HG02852 (cell line): ENCODE results near the gene CSTF1.
A peak's percentile ranks its signal among the peaks of the same experiment; 100 is the strongest.

Source experiments
- ATAC-seq: cut with Tn5 transposase; IDR thresholded peaks from one replicate; pipeline ENCODE4 v1.9.1; 2021; ENCODE audit warnings: mild to moderate bottlenecking, moderate library complexity; ENCODE audit not compliant: unreplicated experiment

Gene CSTF1

DNA sequence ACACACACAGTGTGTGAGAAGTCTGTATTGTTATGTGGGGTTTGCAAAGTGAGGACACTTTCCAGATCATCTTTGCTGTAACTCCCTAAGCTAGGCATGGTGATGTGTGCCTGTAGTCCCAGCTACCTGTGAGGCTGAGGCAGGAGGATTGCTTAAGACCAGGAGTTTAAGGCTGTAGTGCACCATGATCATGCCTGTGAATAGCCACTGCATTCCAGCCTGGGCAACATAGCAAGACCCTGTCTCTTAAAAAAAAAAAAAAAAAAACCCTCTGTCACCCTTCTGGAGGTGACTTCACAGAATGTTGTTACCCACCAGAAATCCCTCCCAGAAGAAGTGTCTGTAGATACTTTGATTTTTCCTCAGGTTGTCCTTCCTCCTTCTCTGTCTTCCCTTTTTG lies 34.5 kb downstream of the CSTF1 start:
- no peak for ATAC-seq

DNA sequence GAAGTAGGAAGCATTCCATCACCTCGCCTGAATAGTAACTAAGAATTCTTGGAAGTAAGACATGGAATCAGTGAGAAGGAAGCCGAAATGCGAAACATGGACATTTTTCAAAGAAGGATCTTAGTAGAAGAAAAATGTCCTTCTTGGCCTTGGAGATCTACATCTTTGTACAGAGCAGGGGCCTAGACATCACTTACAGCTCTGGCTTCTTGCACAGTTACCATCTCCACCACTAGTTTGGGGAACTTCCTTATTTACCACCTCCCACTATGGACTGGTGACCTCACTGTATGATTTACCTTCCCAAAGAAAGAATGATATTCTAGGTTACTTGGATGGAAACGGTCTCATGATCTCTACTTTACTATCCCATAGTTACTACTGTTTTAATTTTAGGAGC lies 35.4 kb downstream of the CSTF1 start:
- no peak for ATAC-seq

- no peak for ATAC-seq
Measured at GRCh38 chr20:56428410-56428809, 36.0 kb downstream of the CSTF1 start.

DNA sequence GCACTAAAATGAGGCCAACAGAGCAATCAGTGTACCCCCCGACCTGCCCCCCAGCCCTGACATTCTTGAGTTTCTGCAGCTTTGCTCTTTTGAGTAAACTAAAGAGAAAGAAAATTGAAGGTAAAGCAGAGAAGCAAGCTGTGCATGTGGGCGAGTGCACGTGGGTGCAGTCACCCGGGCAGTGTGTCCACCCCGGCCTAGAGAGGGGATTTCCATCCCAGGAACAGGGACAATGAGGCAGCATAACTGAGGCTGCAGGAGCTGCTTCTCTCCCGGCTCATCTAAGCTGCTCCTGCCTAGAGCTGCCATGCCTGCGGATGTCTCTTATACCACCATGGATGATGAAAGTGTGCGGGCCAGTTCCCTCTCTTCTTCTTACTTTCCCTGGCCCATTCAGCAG lies 36.4 kb downstream of the CSTF1 start:
- ATAC-seq = no peak

DNA sequence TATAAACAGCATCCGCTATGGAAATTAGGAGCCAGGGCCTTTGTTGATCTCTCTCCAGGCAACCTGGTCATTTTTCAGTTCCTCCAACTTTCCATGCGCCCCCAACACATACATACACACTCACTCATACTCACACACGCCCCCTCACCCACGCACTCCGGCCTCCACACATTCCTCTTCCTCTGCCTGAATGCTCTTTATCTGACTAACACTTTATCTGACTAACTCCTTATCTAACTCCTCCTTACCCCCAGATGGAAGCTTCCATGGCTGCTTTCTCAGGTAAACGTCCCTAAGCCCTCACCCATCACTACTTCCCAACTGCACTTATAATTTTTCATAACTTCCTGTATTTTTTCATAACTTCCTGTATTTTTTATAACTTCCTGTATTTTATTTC lies 37.1 kb downstream of the CSTF1 start:
- ATAC-seq = no peak

DNA sequence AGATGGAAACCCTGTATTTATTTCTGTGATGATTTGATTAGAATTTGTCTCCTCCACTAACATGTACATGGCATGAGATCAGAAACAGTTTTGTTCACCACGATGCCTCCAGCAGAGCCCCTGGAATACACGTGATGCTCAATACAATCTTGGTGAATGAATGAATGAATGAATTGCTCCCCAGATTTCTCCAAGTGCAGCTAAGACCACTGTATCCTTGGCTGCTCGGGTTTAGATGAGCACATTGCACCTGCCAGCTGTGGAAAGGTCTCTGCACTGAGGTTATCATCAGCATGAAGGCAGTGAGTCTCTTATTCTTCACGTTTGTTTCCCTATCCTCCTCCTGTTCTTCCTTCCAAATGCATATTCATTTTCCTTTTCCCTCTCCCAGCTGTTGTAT lies 37.5 kb downstream of the CSTF1 start:
- ATAC-seq = no peak

- ATAC-seq = no peak
Measured at GRCh38 chr20:56430461-56430860, 38.0 kb downstream of the CSTF1 start.

- ATAC-seq = no peak
Measured at GRCh38 chr20:56430957-56431356, 38.5 kb downstream of the CSTF1 start.

GRCh38 chr20:56431471-56431870 lies 39.0 kb downstream of the CSTF1 start:
- ATAC-seq = no peak

DNA sequence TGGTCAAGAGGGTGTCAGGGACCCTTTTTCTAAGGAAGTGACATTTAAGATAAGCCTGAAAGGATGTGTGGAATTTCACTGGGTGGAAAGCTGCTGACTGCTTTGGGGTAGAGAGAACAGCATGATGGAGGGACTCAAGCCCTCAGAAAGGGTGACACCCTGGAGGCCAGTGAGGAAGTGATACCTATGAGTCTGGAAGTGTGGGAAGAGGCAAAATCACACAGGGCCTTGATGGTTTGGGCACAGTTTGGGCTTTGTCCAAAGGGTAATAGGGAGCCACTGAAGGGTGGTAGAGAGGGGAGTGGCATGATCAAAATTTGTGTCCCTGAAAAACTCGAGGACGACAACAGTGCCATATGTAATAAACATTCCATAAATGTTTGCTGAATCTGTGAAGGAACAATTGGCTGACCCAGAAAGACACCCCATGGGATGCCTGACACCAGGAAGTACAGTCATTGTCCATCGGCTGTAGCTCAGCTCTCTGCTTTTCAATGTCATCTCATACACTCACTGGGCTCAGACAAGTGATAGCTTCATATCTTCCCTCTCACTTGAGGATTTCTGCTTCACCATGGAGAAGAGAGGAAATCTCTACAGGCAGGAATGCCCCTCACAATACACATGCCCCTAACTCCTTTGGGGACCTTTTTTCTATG lies 40.9 kb downstream of the CSTF1 start:
- ATAC-seq = no peak

GRCh38 chr20:56433880-56434255 lies 41.4 kb downstream of the CSTF1 start:
- no peak for ATAC-seq

GRCh38 chr20:56437196-56437960 lies 44.9 kb downstream of the CSTF1 start:
- no peak for ATAC-seq

DNA sequence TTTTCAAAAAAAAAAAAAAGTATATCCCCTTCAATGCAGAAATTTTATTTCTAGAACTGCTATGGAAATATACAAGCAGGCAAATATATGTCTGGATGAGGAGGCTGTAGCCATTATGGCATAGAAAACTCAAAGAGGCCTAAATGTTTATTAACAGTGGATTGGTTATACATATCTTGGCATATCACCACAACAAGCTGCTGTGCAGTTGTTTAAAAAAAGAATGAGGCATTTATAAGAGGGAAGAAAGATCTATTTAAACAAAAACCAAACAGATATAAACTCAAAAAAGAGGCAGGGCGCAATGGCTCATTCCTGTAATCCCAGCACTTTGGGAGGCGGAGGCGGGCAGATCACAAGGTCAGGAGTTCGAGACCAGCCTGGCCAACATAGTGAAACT lies 45.8 kb downstream of the CSTF1 start:
- ATAC-seq = no peak

DNA sequence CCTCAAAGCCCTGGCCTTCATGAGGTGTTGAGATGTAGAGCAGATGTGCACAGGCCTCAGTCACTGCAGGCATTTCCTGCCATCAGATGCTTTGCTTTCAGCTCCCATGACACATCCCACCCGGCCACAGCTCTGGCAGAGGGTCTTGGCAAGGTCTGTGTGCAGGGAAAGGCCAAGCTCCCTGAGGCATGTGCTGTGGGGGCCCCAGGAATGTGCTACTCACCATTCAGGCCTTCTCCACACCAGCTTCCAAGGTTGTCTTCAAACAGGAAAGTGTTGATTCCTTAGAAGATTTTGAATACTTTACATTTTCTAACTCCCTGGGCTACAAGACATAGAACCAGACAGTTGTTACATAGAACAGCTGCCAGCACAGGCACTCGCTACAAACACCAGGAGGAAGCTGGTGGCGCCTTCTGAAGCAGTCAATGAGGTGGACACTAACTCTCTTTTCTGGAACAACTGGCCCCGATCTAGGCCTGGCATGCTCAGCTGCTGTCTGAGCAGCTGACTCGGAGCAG lies 47.4 kb downstream of the CSTF1 start:
- no peak for ATAC-seq

GRCh38 chr20:56440346-56441007 lies 48.0 kb downstream of the CSTF1 start:
- peak; percentile 77 for ATAC-seq

GRCh38 chr20:56442389-56443365 lies 50.2 kb downstream of the CSTF1 start:
- ATAC-seq = no peak

DNA sequence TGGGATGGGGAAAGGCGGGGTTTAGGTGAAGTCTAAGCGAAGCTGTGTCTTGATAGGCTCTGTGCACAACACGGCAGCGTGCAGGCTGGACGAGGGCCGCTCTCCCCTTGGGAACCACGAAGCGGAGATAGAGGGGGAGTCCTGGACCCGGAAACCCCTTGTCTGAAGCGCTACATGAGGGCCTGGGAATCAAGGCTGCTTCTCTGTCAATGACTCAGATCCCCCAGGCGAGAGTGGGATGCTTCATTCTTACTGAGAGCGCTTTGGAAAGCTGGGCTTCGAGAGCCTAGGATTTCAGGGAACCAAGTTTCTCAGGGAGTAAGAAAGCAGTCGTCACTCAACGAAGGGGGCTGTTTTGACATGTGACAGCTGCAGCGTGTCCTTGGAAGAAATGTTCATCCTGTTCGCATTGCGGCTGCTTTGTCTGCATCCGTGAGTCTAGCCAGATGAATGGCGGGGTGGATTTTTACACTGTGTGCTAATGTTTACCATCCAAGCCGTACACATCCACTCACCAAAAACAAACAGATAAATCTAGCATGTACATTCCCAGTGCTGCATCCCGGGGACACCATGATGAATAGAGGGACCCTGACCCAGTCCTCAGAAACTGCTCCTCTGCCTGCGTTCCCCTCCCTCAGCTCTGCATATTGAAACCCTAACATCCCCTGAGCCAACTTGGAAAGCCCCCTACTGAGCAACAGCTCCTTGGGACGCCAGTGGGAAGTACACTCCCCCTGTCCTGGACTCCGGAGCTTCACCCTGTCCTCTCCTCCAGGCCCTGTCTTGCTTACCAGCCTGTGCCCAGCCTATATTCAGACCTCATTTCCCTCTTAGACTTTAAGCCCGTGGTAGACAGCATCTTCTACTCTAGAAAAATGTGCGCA lies 51.5 kb downstream of the CSTF1 start:
- ATAC-seq = no peak

GRCh38 chr20:56445130-56445529 lies 52.7 kb downstream of the CSTF1 start:
- no peak for ATAC-seq

- no peak for ATAC-seq
Measured at GRCh38 chr20:56445540-56445939, 53.1 kb downstream of the CSTF1 start.

DNA sequence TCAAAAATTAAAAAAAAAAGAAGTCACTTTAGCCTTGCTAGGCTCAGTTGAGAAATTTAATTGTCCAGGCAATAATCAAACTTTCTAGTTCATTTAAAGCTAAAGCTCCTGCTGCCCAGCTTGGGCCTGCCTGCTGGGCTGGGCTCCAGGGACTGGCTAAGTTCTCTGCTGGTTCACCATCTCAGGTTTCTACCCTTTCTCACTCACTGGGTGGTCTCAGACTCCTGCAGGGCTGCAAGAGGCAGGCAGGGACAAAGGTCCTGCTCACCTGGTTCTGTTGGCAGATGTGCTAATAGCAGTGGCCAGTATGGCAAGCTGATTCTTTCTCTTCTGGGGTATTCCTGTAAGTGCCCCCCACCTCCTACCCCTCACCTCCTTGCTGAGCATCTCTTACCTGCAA lies 54.8 kb downstream of the CSTF1 start:
- ATAC-seq = no peak
